Stimulated activated naive CD4-positive, alpha-beta T cell (primary cell): ENCODE measurements around the gene PDK4.
"Not testable (repeated sequence)": the region's sequence is repeated elsewhere in the genome, so short reads cannot be mapped to it uniquely, and the experiment has no call there.

Experiments
- DNase-seq, 6 experiments: peaks; one replicate each; lab custom pipeline; 2025; lab: John Stamatoyannopoulos, UW

The PDK4 gene

GRCh38 chr7:95569720-95570119, 26.6 kb downstream of the PDK4 start:
- DNase-seq: no peak

GRCh38 chr7:95560674-95561073, 35.6 kb downstream of the PDK4 start:
- no peak for DNase-seq

- DNase-seq: no peak
These were observed 37.5 kb downstream of the PDK4 start for GRCh38 chr7:95558864-95559263.

- DNase-seq: no peak
These were observed 39.5 kb downstream of the PDK4 start for GRCh38 chr7:95556777-95557176.

GRCh38 chr7:95553939-95554338, 42.4 kb downstream of the PDK4 start:
- DNase-seq: no peak

GRCh38 chr7:95552010-95552926, 44.0 kb downstream of the PDK4 start:
- not testable (repeated sequence) for DNase-seq

GRCh38 chr7:95550546-95550945, 45.8 kb downstream of the PDK4 start:
- DNase-seq: no peak

- no peak for DNase-seq
These were observed 46.3 kb downstream of the PDK4 start for GRCh38 chr7:95549818-95550529.

- no peak for DNase-seq
These were observed 48.7 kb downstream of the PDK4 start for GRCh38 chr7:95547361-95548348.

- no peak for DNase-seq
These were observed 49.7 kb downstream of the PDK4 start for GRCh38 chr7:95546647-95547046.

GRCh38 chr7:95545673-95546072, 50.6 kb downstream of the PDK4 start:
- no peak for DNase-seq

GRCh38 chr7:95545007-95545615, 51.2 kb downstream of the PDK4 start:
- no peak for DNase-seq

GRCh38 chr7:95544171-95544570, 52.1 kb downstream of the PDK4 start:
- no peak for DNase-seq

- no peak for DNase-seq
These were observed 53.0 kb downstream of the PDK4 start for GRCh38 chr7:95543312-95543711.

- no peak for DNase-seq
These were observed 56.0 kb downstream of the PDK4 start for GRCh38 chr7:95540366-95540765.

GRCh38 chr7:95539426-95539825, 56.9 kb downstream of the PDK4 start:
- no peak for DNase-seq

- DNase-seq: no peak
These were observed 58.8 kb downstream of the PDK4 start for GRCh38 chr7:95537468-95537867.

- no peak for DNase-seq
These were observed 59.5 kb downstream of the PDK4 start for GRCh38 chr7:95536656-95537311.

GRCh38 chr7:95535662-95536061, 60.7 kb downstream of the PDK4 start:
- no peak for DNase-seq

GRCh38 chr7:95534796-95535195, 61.5 kb downstream of the PDK4 start:
- DNase-seq: no peak
